HG03196 (cell line): ENCODE measurements around the gene CD33.
"Not testable (repeated sequence)": the region's sequence is repeated elsewhere in the genome, so short reads cannot be mapped to it uniquely, and the experiment has no call there.

Source experiments
- ATAC-seq: cut with Tn5 transposase; IDR thresholded peaks from one replicate; pipeline ENCODE4 v1.9.1; 2021; ENCODE audit not compliant: unreplicated experiment

CD33 gene

GRCh38 chr19:51224898-51225393 is at the start of gene CD33:
Gene CD33, plus strand, starts transcription at chr19:51225080. Its CDS starts 39 bp downstream, at chr19:51225119.
- ATAC-seq = not testable (repeated sequence)

GRCh38 chr19:51179256-51179655 is 45.6 kb upstream of the CD33 start:
- ATAC-seq = no peak

DNA sequence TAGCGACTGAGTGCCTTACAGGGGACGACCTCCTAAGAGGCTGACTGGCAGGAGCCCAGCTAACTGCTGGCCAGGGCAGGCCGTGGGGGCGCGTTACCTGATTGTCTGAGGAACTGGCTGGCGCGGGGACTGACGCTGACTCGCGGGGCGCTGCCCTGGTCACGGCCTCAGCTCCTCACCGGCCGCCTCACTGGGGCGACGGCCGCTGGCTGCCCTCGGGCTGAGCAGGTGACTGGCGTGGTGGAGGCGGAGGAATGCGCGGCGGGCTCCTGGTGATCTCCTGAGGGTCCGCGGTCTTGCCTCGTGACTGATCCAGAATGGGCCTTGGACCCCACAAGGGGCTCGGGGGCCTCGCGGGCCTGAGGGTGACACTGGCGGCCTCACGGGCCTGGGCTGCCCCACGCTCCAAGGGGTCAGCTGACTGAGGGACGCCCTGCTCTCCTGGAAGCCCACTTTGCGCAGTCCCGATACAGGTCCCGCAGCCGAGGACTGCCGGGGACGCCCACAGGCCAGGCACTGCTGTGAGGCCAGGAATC is 43.4 kb upstream of the CD33 start:
- no peak for ATAC-seq

GRCh38 chr19:51181913-51182419 is 42.9 kb upstream of the CD33 start:
- no peak for ATAC-seq

DNA sequence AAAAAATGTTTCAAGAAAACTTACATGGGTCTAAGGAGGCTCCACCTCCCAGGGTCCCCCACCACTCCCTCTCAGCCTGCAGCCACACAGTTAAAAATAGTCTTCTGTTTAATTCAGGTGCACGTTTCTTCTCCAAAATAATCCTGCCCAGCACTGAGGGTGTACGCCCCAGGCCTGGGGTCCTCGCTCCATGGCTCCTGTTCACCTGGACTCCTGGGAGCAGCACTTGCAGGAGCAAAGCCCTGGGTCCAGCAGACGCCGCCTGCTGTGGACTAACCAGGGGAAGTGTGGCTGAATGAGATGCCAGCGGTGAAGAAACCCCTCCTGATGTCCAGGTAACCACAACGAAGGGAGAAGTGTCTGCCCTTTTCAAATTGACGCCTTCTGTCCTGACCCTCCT is 41.3 kb upstream of the CD33 start:
- ATAC-seq = no peak

GRCh38 chr19:51185069-51185867 is 39.6 kb upstream of the CD33 start:
- ATAC-seq = no peak

GRCh38 chr19:51185868-51186215 is 39.0 kb upstream of the CD33 start:
- no peak for ATAC-seq

DNA sequence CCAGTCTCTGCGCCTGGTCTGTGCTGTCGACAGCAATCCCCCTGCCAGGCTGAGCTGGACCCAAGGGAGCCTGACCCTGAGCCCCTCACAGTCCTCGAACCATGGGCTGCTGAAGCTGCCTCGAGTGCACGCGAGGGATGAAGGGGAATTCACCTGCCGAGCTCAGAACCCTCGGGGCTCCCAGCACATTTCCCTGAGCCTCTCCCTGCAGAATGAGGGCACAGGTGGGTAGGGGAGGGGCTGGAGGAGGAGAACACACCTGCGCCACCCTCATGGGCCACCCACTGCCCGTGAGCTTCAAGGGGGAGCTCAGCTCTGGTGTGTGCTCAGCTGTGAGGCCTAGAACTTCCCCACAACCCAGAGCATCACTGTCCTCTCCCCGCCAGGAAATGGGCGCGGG is 38.6 kb upstream of the CD33 start:
- ATAC-seq = no peak

- no peak for ATAC-seq
These were observed 37.3 kb upstream of the CD33 start for GRCh38 chr19:51187395-51188226.

GRCh38 chr19:51188227-51188559 is 36.7 kb upstream of the CD33 start:
- ATAC-seq = no peak

GRCh38 chr19:51192689-51193088 is 32.2 kb upstream of the CD33 start:
- ATAC-seq = no peak

- ATAC-seq = no peak
These were observed 30.2 kb upstream of the CD33 start for GRCh38 chr19:51194527-51195315.

DNA sequence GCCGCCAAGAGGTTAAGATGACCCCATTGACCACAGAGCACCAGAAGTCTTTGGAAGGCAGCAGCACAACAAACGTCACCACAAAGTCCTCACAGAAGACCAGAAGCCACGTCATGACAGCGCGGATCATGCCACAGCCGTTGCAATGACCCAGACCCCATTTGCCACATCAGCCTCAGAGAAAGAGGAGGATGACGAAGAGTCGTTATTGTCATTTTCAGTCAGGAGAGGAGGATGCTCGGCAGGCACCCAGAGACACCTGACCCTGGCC is 29.6 kb upstream of the CD33 start:
- no peak for ATAC-seq

DNA sequence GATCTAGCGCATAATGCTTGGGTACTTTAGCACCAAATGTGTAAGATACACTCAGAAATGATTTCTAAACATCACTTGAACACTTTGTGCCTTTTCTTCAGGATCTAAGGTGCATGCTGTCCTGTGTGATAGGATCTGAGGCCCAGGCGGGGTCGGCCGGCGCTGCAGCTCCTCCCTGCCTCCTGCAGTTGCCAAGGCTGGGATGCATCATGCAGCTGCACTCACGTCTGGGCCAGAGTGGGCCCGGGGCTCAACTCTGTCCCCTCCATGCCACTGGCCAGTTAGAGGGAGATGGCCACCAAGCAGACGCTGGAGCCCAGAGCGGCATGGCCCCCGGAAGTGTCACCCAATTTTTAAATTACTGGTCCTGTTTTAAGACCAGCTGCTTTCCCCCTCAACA is 29.3 kb upstream of the CD33 start:
- ATAC-seq = no peak

GRCh38 chr19:51196181-51196580 is 28.7 kb upstream of the CD33 start:
- ATAC-seq = no peak

DNA sequence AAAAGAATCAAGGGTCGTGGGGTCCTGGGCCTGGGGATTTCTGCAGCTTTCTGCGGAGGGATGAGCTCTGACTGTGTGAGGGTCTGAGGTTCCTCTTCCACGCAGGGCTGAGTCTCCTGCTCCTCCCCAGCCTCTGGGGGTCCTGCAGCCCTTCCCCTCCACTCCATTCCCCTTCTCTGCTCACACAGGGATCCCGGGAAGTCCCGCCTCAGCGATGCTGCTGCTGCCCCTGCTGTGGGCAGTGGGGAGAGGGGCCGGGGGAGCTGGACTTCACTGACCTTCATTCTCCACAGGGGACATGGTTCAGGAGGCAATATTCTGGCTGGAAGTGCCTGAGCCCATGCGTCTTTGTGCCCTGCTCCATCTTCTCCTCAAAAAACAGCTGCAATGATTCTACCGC is 26.2 kb upstream of the CD33 start:
- ATAC-seq = no peak

GRCh38 chr19:51200071-51200666 is 24.7 kb upstream of the CD33 start:
- ATAC-seq = no peak

DNA sequence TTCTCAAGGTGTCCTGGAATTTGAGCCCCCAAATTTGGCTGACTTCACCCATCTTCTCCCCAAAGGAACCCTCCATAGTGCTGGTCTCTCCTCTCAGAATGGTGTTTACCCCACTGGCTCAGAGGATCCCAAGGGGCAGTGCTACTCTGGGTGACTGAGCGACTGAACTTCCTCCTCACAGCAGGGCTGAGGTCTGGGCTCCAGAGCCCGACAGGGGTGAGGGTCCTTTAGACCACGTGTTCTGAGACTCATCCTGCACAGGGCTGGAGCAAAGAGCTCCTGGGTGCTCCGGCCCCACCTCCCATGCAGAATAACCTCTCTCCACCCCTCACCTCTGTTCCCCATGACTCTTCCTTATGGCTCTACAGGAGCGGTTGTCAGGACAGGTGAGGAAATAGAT is 23.2 kb upstream of the CD33 start:
- ATAC-seq = no peak

- ATAC-seq = no peak
These were observed 21.0 kb upstream of the CD33 start for GRCh38 chr19:51203916-51204315.

DNA sequence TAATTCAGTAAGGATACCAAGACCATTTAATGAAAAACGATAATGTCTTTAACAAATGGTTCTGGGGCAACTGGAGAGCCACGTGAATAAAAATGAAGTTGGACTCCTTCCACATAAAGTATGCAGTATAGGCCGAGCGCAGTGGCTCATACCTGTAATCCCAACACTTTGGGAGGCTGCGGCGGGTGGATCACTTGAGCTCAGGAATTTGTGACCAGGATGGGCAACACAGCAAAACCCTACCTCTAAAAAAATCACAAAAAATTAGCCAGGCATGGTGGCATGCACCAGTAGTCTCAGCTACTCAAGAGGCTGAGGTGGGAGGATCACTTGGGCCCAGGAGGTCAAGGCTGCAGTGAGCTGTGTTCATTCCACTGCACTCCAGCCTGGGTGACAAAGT is 20.6 kb upstream of the CD33 start:
- ATAC-seq = no peak

DNA sequence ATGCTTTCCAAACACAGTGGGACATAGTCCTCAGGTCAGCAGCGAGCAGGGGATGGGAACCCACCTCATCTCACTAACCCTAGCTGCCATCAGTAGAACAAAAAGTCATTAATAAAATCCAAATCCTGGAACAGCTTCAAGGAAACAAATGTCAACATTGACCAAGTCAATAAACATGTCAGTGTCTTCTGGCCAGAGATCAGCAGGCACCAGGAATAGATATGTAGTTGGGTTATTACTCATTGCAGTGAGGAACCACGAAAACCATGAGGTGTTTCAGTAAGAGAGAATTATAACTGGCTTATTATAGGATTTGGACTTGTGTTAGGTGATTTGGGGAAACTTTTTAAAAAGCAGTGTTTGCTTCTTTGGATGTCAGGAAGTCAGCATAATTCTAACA is 17.1 kb upstream of the CD33 start:
- no peak for ATAC-seq
